ENCODE data around the gene EPHB3.
A peak's percentile ranks its signal among the peaks of the same experiment; 100 is the strongest.

Gene EPHB3

DNA sequence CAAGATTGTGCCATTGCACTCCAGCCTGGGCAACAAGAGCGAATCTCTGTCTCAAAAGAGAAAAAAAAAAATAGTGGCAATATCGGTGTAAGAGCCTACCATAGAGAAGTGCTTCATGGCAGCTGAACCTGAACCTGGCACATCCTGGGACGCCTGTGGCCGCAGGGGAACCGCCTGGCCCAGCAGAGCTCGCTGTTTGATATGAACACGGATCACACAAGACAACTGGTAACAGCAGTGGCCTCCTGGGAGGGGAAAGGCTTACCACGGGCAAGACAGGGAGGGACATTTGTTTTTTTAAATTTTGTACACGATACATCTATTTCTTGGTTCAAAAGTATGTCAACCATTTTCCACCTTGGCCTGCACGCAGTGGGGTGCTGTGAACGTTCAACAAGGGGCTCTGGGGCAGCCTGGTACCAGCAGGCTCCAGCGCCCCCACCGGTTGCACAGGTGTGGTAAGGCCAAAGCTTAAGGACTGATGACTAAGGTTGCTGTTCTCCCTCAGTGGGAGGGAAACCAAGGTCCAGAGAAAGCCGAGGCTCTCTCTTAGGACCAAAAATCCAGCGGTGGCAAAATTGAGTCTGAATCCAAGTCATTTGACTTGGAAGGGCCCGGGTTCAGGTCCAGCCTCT, 21.7 kb upstream of the EPHB3 start:
- Histone ChIP-seq H3K9ac (ENCODE audit: low read length) (no peak overlapping the region), H3K36me3 (ENCODE audit: insufficient read depth, low read length) (no peaks in the 10 kb centered on the region)
- TF ChIP-seq, protein P1, sequence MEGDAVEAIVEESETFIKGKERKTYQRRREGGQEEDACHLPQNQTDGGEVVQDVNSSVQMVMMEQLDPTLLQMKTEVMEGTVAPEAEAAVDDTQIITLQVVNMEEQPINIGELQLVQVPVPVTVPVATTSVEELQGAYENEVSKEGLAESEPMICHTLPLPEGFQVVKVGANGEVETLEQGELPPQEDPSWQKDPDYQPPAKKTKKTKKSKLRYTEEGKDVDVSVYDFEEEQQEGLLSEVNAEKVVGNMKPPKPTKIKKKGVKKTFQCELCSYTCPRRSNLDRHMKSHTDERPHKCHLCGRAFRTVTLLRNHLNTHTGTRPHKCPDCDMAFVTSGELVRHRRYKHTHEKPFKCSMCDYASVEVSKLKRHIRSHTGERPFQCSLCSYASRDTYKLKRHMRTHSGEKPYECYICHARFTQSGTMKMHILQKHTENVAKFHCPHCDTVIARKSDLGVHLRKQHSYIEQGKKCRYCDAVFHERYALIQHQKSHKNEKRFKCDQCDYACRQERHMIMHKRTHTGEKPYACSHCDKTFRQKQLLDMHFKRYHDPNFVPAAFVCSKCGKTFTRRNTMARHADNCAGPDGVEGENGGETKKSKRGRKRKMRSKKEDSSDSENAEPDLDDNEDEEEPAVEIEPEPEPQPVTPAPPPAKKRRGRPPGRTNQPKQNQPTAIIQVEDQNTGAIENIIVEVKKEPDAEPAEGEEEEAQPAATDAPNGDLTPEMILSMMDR (IDR thresholded peaks at IDR 0.05; ENCODE audit: low read length): peak; percentile 18; the same call in 1 of the 2 replicates
- TF ChIP-seq EZH2 (IDR thresholded peaks at IDR 0.05; ENCODE audit: borderline replicate concordance, low read length): no peak

DNA sequence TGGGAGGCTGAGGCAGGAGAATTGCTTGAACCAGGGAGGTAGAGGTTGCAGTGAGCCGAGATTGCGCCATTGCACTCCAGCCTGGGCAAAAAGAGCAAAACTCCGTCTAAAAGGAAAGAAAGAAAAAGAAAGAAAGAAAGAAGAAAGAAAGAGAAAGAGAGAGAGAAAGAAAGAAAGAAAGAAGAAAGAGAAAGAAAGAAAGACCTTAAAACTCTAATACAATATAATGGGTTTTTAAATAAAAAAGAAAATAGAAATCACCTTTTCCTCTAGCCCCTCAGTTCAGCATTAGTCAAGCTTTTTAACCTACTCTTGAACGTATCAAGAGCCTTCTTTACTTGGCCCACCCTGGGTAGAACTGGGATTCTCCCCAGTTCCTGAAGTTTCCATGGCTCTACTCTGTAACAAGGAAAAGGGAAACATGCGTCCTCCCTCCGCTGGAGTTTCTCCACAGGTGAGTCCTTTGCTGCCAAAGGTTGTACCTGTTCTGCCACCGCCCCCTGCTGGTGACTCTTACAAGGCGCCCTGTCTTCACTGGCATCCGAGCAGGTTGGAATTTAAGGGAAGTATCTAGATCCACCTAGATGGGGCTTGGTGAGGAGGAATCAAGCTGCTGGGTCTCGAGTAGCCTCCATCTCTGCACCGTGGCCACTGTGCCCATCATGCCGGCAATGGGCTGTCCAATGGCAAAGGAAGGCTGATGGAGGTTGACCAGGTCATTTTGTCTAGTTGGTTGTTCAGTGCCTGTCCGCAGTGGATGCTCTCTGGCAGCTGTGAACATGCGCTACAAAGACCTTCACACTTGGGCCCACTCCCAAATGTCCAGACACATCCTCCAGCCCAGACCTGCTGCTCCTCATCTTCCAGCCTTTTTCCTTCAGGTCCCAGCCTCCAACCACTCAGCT, 20.6 kb upstream of the EPHB3 start:
- no peaks in the 10 kb centered on the region for H3K9me2 ChIP-seq (ENCODE audit: low read depth, low read length)
- H2AFZ ChIP-seq (ENCODE audit: low read length): no peak overlapping the region
- no peak overlapping the region for H3K27ac ChIP-seq (ENCODE audit: low read depth, low read length, poor library complexity, severe bottlenecking)
- H3K4me2 ChIP-seq (ENCODE audit: low read length): no peak overlapping the region
- no peak overlapping the region for H3K9ac ChIP-seq (ENCODE audit: low read length)
- no peaks in the 10 kb centered on the region; the same call in 1 of the 2 replicates for H3K27me3 ChIP-seq (ENCODE audit: insufficient read depth, low read length)
- no peaks in the 10 kb centered on the region for H3F3A ChIP-seq (ENCODE audit: insufficient read depth, low read length)
- no peaks in the 10 kb centered on the region for H4K20me1 ChIP-seq (ENCODE audit: insufficient read depth, low read length)
- no peaks in the 10 kb centered on the region for H3K9me3 ChIP-seq (ENCODE audit: low read length)
- no peaks in the 10 kb centered on the region for H3K4me1 ChIP-seq (ENCODE audit: insufficient read depth, low read length, severe bottlenecking)
- H3K4me3 ChIP-seq (ENCODE audit: low read depth, low read length, poor library complexity, severe bottlenecking): no peak overlapping the region
- H3K79me2 ChIP-seq (ENCODE audit: insufficient read depth, low read length): no peaks in the 10 kb centered on the region
- TF ChIP-seq, protein P1 (IDR thresholded peaks at IDR 0.05; ENCODE audit: low read length): peak; percentile 99
- no peak for TF ChIP-seq EZH2 (IDR thresholded peaks at IDR 0.05; ENCODE audit: borderline replicate concordance, low read length)
- H3K36me3 ChIP-seq (ENCODE audit: insufficient read depth, low read length): no peaks in the 10 kb centered on the region

More for the DNA sequence above, 21.7 kb upstream of the EPHB3 start:
- no peaks in the 10 kb centered on the region for H3K9me3 ChIP-seq (ENCODE audit: low read length)
- no peak overlapping the region for H3K4me3 ChIP-seq (ENCODE audit: low read depth, low read length, poor library complexity, severe bottlenecking)
- H3K27ac ChIP-seq (ENCODE audit: low read depth, low read length, poor library complexity, severe bottlenecking): no peak overlapping the region
- H3K4me1 ChIP-seq (ENCODE audit: insufficient read depth, low read length, severe bottlenecking): no peaks in the 10 kb centered on the region
- H2AFZ ChIP-seq (ENCODE audit: low read length): no peak overlapping the region
- no peaks in the 10 kb centered on the region; the same call in 1 of the 2 replicates for H3K27me3 ChIP-seq (ENCODE audit: insufficient read depth, low read length)
- no peaks in the 10 kb centered on the region for H4K20me1 ChIP-seq (ENCODE audit: insufficient read depth, low read length)
- no peak overlapping the region for H3K4me2 ChIP-seq (ENCODE audit: low read length)
- no peaks in the 10 kb centered on the region for H3K9me2 ChIP-seq (ENCODE audit: low read depth, low read length)
- H3K79me2 ChIP-seq (ENCODE audit: insufficient read depth, low read length): no peaks in the 10 kb centered on the region
- no peaks in the 10 kb centered on the region for H3F3A ChIP-seq (ENCODE audit: insufficient read depth, low read length)

DNA sequence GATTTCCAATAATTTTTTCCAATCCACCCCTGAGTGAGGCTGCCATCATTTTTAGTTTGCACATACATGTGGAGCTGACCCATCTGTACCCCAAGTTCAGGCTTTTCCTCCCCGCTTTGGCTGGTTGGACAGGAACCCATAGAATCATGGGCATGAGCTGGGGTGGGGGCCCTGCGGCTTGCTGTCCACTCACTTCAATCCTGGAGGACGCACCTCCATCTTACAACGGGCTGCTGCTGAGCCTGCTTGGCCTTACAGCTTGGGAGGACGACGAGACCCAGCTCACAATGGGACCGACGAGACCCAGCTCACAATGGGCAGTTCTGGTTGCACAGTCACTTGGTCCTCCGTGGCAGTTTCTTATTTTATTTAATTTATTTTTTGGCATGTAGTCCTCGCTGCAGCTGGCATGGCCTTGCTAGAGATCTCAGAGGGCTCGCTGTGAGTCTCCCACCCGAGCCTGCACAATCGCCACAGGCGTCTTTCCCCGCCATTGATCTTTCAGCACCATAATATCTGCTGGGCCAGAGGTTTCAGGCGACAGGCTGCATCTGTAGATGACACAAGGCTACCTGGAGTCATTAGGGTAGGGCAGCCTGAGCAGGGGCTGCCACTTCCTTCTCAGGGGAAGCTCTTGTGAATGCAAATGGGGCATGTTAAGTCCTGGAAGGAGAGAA, 19.6 kb upstream of the EPHB3 start:
- TF ChIP-seq, protein P1 (IDR thresholded peaks at IDR 0.05; ENCODE audit: low read length): no peak
- no peak for TF ChIP-seq EZH2 (IDR thresholded peaks at IDR 0.05; ENCODE audit: borderline replicate concordance, low read length)
- H3K27me3 ChIP-seq (ENCODE audit: insufficient read depth, low read length): no peaks in the 10 kb centered on the region
- no peaks in the 10 kb centered on the region for H3K36me3 ChIP-seq (ENCODE audit: insufficient read depth, low read length)

More for the DNA sequence above, 19.6 kb upstream of the EPHB3 start:
- Histone ChIP-seq H3K4me3 (ENCODE audit: low read depth, low read length, poor library complexity, severe bottlenecking) (no peak overlapping the region), H3K9me2 (ENCODE audit: low read depth, low read length) (no peaks in the 10 kb centered on the region), H3K79me2 (ENCODE audit: insufficient read depth, low read length) (no peaks in the 10 kb centered on the region), H2AFZ (ENCODE audit: low read length) (no peak overlapping the region), H3K27ac (ENCODE audit: low read depth, low read length, poor library complexity, severe bottlenecking) (no peak overlapping the region), H3K9ac (ENCODE audit: low read length) (no peak overlapping the region), H3K4me1 (ENCODE audit: insufficient read depth, low read length, severe bottlenecking) (no peaks in the 10 kb centered on the region), H4K20me1 (ENCODE audit: insufficient read depth, low read length) (no peaks in the 10 kb centered on the region), H3F3A (ENCODE audit: insufficient read depth, low read length) (no peaks in the 10 kb centered on the region), H3K4me2 (ENCODE audit: low read length) (no peak overlapping the region), H3K9me3 (ENCODE audit: low read length) (no peaks in the 10 kb centered on the region)

Data from OCI-LY1 (cell line).